HG03097 (cell line): ENCODE data around the gene CNDP2.
"Not testable (repeated sequence)": the region's sequence is repeated elsewhere in the genome, so short reads cannot be mapped to it uniquely, and the experiment has no call there.

Experiments used
- ATAC-seq: cut with Tn5 transposase; IDR thresholded peaks from one replicate; pipeline ENCODE4 v1.9.1; 2021; ENCODE audit not compliant: unreplicated experiment, low FRiP score

CNDP2 gene

GRCh38 chr18:74498712-74499627, 2.8 kb downstream of the CNDP2 start:
- ATAC-seq, result peak; percentile 37

- peak; percentile 40 for ATAC-seq
Observed at GRCh38 chr18:74499633-74500032, 3.5 kb downstream of the CNDP2 start.

DNA sequence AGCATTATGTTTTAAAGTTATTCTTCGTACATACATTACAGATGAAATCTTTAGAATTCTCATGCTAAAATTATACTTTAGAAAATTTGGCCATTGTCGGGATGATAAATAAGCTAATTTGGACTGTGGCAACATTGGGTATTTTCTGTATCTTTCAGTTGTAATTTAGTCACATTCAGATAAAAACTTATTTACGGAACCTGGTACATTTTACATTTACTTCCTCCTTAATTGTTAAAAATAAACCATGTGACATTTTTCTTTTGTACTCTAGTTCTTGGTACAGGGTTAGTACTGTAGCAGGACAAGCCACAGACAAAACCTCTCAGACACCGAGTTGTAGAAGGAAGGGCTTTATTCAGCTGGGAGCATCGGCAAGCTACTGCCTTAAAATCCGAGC, 4.2 kb downstream of the CNDP2 start:
- no peak for ATAC-seq

DNA sequence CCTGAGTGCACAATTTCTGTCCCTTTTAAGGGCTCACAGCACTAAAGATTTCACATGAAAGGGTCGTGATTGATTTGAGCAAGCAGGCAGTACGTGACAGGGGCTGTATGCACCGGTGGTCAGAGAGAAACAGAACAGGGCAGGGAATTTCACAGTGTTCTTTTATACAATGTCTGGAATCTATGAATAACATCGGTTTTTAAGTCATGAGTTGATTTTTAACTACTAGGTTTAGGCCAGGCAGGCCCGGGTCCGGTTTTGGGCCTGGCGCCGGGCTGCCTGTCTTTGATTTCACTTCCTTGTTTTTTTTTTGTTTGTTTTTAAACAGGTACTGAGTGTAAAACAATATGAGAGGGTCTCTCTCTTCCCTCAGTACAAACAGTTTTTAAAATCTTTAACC, 4.6 kb downstream of the CNDP2 start:
- not testable (repeated sequence) for ATAC-seq

DNA sequence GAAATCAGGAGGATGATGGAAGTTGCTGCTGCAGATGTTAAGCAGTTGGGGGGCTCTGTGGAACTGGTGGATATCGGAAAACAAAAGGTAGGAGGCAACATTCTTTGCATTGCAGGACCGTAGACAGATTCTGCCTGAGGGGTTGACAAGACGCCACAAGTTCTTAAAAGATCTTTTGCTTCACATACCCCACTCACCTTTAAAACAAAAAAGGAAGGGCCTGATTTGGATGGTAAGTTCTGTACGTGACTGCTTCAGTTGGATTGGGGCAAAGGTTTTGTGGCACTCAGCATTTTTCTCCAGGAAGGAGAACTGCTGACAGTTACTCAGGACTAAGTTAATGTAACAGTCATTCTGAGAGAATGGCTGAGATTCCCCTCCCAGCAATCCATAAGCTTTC, 5.2 kb downstream of the CNDP2 start:
- ATAC-seq, result no peak

DNA sequence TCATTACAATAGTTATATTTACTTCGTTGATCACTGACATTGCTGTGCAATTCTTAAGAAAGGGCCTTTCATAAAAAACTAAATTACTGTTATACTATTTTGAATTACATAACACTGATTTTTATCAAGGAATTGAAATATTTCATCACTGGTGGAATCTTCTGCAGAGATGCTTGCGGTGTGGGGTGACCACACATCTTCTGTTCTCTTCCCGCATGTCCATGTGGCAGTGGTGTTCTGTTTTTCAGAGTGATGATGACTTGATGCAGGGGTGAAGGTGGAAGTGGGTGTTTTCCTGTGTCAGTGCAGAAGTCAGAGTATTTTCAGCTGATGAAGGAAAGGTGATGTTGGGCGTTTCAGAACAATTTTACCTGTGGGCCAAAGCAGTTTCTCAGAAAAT, 7.0 kb downstream of the CNDP2 start:
- no peak for ATAC-seq

- ATAC-seq, result no peak
Observed at GRCh38 chr18:74505776-74506175, 9.6 kb downstream of the CNDP2 start.

- no peak for ATAC-seq
Observed at GRCh38 chr18:74506448-74507084, 10.4 kb downstream of the CNDP2 start.

GRCh38 chr18:74507097-74507881, 11.1 kb downstream of the CNDP2 start:
- ATAC-seq, result no peak

DNA sequence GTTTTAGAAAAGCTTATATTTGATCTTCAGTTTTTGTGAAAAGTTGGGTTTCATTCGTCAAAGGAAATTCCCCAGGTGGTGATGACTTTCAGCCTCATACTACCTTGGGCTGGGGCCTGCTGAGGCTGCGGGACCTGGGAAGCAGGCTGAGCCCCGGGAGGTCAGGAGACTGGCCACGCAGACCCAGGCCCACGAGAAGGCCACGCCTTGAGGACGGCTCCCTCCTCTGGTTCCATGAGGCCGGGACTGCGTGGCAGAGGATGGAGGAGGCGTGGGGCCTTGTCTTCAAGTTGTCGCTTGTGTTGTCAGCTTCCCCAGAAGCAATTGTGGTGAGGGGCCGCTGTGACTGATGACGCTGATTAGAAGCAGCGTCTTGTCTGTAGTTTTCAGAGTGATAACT, 11.8 kb downstream of the CNDP2 start:
- ATAC-seq, result no peak

DNA sequence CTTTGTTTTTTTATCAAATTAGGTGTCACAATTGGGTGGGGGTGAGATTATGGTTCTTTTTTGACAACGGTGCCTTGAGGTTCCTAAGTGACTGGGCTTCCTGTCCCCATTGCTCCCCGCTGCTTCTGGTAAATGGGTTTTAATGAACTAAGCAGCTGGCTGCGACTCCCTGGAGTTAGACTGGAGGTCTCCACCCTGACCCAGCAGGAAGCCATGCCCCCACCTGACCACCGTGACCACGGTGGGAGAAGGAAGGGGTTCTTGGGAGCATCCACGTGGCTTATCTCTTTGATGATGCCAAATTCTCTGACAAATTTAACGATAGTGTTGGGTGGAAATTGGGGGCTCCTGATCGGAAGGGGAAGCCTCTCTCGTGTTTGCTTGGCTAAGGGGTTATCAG, 12.2 kb downstream of the CNDP2 start:
- ATAC-seq, result no peak

DNA sequence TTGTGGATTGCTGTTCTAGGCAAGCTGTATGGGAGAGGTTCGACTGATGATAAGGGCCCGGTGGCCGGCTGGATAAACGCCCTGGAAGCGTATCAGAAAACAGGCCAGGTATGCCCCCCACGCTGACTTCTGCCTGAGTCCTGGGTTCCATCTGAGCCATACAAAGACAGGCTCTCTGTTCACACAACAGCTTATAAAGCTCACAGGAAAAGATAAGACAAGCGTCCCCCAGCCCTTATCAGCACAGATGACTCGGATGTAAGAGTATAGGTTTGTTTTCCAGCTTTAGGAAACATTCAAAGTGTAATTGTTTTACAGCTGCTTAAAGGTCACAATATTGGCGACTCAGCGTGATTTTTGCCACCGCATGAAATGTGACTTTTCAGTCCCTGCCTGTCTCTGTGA, 12.7 kb downstream of the CNDP2 start:
- no peak for ATAC-seq

DNA sequence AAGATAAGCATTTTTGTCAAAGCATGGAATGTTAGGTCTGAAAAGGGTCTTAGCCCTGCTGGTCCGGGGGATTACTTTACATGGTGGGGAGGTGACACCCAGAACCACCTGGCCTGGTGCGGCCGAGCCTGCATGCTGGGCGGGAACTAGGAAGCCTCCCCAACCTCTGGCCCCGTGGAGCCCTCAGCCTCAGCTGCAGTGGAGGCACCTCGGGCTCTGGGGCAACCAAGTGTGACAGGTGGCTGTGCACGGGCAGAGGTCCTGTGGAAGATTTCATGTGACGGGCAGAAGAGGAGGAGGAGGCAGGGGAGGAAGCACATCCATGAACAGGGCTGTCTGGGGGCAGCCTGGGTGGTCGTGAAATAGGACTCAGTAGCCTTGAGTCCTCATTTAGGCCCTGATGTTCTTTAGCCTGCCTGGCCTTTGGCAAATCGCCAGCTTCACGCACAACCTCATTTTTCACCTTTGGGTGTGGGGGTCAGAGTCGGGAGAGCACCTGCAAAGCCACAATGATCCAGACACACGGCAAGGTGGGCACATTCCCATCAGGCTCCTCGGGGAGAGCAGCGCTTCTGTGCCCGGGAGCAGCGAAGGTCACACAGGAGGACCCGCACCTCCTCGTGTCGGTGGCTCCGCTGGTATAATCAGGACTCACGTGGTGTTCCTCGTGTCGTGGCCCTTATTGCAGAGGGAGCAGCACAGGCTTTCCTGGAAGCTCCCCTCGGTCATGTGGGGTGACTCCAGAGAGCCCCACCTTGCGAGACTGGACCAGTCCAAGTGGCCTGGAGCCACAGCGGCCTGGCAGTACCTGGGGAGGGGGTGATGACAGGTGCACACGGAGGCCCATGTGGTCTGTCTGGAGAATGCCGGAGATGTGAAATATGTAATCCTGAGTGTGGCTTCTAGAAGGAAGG, 13.9 kb downstream of the CNDP2 start:
- ATAC-seq, result no peak

DNA sequence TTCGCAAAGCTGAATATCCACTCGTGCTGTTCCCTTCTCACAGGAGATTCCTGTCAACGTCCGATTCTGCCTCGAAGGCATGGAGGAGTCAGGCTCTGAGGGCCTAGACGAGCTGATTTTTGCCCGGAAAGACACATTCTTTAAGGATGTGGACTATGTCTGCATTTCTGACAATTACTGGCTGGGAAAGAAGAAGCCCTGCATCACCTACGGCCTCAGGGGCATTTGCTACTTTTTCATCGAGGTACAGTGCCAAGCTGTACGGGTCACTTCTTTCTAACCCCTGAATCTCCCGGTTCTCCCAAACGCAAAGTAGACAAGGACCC, 14.6 kb downstream of the CNDP2 start:
- ATAC-seq, result no peak

DNA sequence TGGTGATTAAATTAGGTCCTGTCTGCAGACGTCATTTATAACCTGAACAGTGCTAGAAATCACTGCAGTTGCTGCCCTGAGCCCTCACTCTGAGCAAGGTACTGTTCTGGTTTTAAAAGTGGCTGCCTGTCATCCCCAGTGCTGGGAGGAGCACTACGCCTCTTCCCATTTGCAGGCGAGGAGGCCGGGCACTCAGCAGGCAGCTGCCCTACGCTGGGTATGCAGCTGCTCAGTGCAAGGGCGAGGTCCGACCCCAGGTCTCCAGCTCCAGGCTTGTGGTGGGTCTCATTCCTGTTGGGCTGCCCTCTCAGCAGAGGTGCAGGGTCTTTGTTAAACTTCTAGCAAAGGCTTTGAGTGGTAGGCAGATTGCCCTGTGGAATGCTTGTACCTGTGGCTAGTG, 15.7 kb downstream of the CNDP2 start:
- no peak for ATAC-seq

DNA sequence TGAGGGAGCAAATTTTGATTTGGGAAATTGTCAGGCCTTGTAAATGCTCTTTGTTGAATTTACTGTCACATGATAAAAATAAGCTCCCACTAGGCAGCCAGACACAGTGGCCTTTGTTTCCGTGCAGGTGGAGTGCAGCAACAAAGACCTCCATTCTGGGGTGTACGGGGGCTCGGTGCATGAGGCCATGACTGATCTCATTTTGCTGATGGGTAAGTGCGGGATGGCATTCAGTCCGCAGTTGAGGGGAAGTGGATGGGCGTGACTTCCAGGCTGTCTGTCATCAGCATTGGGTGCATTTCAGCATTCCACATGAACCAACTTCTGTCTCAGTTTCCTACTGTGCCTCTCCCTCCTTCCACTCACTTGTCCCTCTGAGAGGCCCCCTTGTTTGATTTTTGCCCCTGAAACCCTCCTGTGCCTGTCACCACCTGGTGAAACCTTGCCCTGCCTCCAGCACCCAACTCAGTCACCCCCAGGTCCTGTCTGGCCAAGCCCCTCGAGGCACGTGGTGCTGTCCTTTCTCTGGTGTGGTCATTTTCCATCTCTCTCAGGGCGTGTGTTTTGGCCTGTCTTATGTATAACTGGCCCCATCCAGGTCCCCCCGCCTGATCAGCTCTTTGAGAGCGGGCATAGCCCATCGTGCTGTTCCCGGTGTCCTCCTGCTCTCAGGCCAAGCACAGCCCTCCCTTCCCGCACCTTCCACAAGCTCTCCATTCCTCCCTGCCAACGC, 16.3 kb downstream of the CNDP2 start:
- no peak for ATAC-seq

DNA sequence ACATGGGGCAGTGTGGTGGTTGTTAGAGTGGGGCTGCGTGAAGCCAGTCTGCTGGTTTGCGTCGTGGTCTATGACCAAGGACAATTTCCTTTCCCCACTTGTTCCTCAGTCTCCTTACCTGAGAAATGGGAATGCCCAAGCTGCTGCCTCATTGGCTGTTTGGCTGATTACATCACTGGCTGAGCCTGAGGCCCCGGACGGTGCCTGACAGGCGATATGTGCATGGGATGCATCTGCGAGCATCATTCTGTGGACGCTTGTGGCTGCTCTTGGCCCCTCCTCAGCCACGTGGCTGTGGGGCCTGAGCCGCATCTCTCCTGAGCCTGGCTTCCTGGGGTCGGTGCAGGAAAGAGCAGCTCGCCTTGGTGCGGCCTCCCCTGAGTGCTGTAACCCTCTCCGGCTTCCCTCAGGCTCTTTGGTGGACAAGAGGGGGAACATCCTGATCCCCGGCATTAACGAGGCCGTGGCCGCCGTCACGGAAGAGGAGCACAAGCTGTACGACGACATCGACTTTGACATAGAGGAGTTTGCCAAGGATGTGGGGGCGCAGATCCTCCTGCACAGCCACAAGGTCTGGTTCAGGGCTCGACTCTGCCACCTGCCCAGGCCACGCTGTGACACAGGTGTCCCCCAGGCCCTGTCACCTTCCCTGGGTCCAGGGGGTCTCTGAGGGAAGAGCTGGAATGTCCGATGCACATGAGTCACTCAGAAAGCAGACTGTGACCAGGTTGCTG, 17.2 kb downstream of the CNDP2 start:
- no peak for ATAC-seq

- ATAC-seq, result no peak
Observed at GRCh38 chr18:74513883-74514205, 17.7 kb downstream of the CNDP2 start.

- no peak for ATAC-seq
Observed at GRCh38 chr18:74514860-74515495, 18.8 kb downstream of the CNDP2 start.
